NT2/D1 (cell line): ENCODE measurements around the gene TPD52L1.

Source experiments
- SUZ12 ChIP-seq: IDR thresholded peaks from 2 replicates; pipeline ENCODE4 v1.6.1; 2011; ENCODE audit not compliant: insufficient read length, insufficient read depth; ENCODE audit errors: extremely low read depth
- YY1 ChIP-seq: IDR thresholded peaks from 2 replicates; pipeline ENCODE4 v1.6.1; 2011; ENCODE audit not compliant: insufficient read length, insufficient read depth
- ZNF274 ChIP-seq: IDR thresholded peaks from 2 replicates; pipeline ENCODE4 v1.6.1; 2011; ENCODE audit warnings: mild to moderate bottlenecking, low read depth, low read length

- TF ChIP-seq ZNF274 (no peak), SUZ12 (no peak), YY1 (no peak)
Observed at GRCh38 chr6:125227244-125227643, 73.7 kb downstream of the TPD52L1 start.
